Measurements from ENCODE around the gene HNMT. TPM values are rescaled to one million over a fixed set of nuclear protein-coding genes. Genes with fewer than 3 reads are reported as not detected.

HNMT gene
- total RNA-seq, 1 donor from 2014 or later = 92.7 TPM

DNA sequence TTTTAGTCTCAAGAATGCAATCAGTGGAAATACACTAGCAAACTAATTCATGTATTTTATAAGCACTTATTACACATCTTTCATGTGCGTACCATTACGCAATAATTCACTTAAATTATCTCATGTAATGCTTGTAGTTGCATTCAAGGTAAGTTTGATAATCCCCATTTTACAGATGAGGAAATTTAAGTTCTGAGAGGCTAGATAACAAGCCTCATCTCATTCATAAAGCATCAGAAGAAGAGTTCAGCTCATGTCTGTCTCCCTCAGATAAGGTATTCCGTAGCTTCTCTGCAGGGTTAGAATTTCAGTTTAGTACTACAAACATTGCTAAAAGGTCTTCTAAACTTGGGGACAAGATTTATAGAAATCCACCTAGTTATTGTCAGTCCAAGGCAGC, 47.8 kb downstream of the HNMT start:
- no peak for DNase-seq (ENCODE audit: low spot score)

DNA sequence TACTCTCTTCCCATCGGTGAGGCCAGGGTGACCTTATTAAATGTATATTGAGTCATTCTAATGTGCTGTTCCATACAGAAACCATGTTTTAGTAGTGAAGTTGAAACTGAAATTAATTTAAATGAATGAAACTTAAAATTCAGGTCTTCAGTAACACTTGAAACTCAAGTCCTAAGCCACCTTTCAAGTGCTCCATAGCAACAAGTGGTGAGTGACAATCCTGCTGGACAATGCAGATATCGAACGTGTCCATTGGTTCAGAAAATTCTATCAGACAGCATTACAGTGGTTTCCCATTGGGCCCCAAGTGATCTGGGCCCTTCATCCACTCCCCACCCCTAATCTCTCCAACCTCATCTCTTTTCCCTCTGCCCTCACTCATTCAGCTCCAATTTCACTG, 48.7 kb downstream of the HNMT start:
- no peak for DNase-seq (ENCODE audit: low spot score)

DNA sequence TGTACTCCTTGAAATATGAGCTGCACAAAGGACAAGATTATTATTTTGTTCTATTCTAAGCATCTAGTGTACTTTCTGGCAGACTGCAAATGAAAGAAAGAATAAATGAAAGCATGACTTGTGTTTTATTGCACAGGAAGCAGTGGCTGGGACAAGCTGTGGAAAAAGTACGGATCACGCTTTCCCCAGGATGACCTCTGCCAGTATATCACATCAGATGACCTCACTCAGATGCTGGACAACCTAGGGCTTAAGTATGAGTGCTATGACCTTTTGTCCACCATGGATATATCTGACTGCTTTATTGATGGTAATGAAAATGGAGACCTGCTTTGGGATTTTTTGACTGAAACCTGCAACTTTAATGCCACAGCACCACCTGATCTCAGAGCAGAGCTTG, 49.4 kb downstream of the HNMT start:
- no peak for DNase-seq (ENCODE audit: low spot score)

DNA sequence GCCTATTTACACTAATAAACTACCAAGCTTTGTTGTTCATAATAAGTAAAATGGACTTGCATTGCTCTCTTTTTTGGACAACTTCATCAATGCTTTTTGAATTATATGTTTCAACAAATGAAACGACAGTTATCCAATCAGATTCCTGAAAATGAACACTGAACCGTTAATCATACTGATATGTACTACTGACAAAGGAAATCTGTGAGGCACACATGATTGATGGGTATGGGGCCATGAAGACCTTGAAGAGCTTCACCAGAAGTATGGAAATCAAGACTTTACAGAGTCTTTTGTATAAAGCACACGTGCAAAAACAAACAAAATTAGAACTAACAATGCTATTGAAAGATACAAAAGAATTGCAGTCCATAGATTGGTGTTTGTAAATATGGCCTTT, 51.2 kb downstream of the HNMT start:
- no peak for DNase-seq (ENCODE audit: low spot score)

DNA sequence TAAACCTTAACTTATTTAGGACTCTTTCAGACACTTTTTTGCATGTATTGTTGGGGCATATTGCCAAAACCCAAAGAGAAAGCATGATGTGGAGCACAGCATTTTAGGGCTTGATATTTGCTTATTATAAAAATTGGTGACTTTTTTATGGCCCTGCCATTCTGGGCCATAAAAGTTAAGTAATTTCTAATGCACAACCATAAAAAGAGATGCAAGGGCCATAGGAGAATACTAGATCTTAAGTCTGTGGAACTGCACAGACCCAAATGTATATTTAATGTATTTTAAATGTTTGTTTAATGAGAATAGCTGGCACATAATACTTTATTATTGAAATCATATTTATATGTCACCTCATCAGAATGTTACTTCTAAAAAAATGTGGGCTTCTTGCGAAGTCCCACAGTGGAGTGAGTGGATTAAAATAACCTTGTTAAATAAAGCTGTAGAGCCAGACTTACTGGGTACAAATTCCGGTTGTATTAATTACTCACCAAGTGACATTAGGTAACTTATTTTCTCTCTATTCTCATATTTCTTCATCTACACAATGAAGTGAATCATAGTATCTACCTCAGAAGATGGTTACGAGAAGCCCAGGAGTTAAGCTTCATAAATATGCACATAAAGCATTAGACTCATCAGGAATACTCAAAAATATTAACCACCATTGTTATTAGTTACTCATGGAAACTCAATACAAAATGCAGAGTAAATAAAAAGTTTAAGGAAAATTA, 52.2 kb downstream of the HNMT start:
- DNase-seq (ENCODE audit: low spot score) = no peak

DNA sequence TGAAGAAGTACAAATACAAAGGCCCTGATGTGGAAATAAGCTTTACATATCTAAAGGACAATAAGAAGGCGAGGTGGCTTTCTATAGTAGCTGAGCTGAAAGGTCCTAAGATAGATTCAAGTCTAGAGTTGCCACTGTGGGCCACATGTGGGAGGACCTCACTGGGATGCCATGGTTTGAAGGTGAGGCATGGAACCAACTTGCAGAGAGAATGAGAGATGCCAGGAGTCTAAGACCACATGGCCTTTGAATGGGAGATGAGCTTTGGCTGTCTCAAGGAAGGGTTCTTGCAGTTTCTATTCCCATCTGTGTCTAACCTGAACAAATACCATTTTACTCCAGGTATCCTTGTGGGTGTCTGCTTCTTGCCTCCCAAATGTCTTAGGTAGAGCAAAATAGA, 53.6 kb downstream of the HNMT start:
- DNase-seq (ENCODE audit: low spot score) = no peak

DNA sequence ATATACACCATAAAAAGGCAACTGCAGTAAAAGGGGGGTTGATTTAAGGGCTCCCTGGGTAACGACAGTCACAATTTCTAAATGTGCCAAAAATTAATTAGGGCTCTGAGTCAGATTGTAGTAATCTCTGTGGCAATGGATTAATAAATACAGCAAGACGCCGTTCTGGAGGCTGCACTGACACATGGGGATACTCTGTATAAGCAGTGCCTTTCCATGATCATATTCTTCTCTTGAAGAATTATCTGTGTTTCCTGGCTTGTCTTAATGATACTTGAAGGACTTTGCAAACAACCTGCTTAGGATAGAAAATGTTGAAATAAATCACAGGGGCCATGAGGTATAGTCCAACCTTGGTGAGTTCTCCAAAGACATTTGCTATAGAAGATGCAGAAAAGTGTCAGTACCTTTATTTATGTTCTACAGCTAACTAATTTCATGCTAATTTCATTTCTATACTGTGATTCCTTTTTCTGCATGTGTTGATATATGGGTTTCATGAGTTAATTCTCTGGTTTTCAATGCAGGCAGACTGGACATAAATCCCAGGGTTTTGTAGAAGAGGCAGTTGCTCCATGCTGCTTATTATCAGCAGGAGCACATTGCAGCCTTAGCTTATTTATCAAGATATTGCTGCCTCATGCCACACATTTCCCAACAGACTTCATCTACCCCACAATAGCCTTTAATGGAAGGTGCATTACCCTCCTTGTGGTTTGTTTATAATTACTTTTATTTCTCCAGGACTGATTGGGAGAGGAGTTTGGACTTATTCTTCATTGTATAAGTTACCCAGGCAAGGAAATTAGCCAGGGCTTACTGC, 54.8 kb downstream of the HNMT start:
- DNase-seq (ENCODE audit: low spot score) = no peak

DNA sequence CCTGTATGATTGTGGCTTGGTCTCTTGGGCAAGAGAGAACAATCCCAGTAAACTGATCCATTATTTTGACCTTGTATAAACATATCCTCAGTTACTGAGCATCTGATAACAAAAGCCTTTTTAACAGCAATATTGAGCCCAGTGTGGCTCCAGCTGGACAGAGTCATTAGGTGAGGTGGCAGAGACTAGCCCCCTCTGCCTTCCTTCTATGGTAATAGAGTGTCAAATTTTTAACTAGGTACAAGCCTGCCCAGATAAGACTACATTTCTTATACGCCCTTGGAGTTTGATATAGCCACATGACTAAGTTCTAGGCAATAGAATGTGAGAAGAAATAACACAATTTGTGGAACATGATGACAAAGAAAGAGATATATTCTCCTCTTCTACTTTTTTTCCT, 56.2 kb downstream of the HNMT start:
- no peak for DNase-seq (ENCODE audit: low spot score)

DNA sequence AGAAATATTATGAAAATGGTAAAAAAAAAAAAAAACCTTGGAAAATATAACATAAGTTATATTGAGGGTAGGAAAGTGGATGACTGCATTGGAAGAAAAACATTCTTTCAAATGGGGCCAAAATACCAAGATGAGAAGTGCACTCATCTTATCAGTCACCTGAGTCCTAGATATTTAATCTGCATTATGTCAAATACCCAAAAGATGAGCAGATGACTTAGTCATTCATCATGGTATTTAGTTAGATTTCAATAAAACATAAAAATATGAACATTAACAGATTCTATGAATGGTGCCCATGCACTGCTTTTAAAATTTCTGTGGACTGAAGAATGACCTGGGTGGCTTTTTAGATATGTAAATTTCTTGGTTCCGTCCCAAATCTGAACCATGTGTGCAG, 56.9 kb downstream of the HNMT start:
- no peak for DNase-seq (ENCODE audit: low spot score)

DNA sequence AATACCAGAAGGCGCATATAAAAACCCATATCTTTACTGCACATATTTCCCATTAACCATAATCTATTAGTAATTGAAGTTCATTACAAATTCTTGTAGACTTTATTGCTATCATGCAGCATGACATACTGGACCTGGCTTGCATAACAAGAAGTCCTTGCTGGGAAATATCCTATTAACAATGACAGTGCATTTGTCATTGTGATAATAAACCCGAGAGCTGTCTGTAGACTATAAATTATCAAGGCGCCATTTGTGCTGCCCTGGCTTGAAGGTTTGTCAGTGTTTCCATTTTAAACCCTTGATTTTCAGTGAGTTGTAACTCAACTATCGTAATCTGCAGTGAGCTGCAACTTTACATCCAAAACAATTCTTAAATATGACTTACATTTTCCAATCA, 59.0 kb downstream of the HNMT start:
- DNase-seq (ENCODE audit: low spot score) = no peak

DNA sequence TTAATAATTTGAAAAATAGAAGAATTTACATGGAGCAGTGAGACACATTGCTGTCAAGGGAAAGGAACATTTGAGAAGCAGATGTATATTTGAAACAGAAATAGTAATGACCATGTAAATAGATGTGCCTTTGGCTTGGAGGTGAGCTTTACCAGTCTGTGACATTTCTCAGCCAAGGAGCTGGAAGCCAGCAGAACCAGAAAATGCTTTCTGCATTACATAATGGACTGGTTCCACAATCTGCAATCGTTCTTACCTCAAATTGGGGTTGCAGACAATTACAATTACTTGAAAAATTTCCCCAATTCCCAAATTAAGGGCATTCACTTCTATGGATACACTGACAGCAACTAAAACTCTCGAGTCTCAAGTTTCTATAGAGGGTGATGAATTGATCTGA, 59.7 kb downstream of the HNMT start:
- DNase-seq (ENCODE audit: low spot score) = no peak

DNA sequence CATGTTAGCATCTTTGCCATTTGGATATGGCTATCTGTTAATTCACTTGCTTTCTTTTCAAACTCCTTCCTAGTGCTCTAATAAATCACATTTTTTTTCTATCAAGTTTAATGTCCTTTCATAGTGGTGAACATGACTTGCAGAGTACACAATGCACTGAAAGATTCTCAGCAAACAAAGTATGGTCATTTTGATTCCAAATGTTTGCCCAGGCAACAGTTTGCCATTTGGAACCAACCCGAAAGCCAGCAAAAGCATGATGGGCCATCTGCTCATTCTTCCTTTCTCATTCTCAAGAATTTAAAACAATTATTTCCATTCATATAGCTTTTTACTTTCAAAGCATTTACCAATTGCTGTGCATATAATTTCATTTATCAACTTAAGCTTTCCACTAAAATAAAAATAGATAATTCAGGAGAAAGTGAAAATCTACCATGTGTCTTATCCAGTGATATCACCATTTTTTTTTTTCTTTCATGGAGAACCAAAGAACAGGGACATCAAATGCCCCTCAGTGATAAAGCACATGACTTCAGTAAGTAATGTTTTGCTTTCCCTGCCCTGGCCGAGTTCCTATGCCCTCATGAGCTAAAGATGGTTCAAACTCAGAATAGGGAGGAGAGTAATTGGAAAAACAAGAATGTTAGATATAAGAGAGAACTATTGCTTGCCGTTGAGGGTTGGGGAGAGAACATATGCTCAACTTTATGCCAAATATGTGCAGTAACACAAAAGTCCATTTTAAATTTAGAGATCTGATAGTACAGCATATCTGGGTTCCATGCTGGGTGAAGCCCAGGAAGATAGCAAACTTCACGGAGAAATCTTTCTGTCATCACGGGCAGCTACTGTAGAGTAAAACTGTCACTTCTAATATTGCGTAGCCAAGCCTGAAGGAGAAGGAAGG, 62.1 kb downstream of the HNMT start:
- no peak for DNase-seq (ENCODE audit: low spot score)

DNA sequence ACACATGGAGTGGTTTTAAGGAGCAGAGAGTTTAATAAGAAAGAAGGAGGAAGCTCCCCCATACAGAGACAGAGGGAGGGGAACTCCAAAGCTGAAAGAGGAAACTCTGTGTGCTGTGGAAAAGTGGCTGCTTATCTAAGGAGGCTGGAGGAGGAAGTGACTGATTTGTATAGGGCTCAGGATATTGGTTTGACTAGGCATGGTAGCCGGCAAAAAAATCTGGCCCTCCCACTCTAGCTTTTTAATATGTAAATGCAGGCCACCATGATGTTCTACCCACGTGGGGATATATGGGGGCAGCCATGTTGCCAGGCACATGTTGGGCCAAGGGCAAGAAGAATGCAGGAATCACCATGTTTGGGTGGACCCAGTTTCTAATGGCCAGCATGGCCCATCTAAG, 64.3 kb downstream of the HNMT start:
- DNase-seq (ENCODE audit: low spot score) = no peak

DNA sequence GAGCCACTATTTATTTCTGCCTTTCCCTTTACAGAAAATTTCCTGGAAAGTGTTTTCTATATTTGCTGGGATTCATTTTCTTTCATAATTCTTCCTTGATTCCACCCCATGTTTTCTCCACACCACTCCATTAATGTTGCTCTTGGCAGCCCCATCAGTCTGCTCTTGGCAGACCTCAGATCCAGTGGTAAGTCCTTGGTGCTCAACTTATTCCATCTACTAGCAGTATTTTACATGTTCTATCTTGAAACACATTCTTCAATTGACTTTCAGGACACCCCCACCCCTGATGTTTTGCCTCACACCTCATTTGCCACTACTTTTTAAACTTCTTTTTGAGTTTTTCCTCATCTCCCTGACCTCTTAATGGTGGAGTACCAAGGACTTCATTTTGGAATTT, 65.0 kb downstream of the HNMT start:
- DNase-seq (ENCODE audit: low spot score) = no peak

DNA sequence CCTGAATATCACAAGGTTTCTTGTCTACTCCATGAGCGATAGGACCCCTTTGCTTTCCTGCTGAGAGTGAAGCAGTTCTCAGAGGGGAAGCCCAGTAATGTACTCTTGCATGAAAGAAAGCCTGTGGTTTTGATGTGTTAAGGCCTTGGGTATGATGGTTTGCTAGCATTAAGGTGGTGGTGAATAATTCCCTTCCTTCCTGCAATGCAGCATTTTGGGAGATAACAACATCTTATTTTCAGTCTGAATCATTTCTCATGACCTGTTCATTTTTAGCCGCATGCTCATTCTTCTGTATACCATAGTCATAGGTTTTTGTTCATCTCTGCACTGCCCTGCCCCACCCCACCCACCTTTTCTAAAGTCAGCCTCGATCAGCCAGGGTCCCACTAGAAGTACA, 66.2 kb downstream of the HNMT start:
- no peak for DNase-seq (ENCODE audit: low spot score)

DNA sequence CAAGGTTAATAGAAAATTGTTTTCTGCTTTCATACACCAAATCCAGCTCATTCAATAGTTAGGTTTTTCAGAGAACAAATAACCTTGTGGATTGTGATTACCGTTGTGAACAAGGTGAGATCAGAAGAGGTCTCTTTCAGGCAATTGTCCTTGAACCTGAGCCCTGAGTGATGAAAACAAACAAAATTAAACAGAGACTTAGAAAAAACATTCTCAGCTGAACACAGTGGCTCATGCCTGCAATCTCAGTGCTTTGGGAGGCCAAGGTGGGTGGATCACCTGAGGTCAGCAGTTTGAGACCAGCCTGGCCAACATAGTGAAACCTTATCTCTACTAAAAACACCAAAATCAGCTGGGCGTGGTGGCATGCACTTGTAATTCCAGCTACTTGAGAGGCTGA, 68.1 kb downstream of the HNMT start:
- DNase-seq (ENCODE audit: low spot score) = no peak

DNA sequence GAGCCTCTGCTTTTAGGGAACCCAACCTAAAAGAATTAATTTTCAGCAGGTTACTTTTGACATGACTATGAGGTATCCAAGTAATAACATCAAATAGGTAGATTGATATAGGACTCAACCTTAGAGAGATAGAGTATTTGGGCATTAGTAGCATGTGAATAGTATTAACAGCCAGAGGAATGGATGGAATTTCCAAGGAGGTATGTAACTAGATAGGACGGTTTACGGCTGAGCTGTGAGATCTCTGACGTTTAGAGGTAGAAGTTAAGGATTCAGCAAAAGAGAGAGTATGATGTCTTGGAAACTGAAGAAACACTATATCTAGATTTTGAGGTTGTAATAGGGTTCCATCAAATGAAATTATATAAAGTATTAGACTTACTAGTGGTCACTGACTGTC, 70.3 kb downstream of the HNMT start:
- no peak for DNase-seq (ENCODE audit: low spot score)

DNA sequence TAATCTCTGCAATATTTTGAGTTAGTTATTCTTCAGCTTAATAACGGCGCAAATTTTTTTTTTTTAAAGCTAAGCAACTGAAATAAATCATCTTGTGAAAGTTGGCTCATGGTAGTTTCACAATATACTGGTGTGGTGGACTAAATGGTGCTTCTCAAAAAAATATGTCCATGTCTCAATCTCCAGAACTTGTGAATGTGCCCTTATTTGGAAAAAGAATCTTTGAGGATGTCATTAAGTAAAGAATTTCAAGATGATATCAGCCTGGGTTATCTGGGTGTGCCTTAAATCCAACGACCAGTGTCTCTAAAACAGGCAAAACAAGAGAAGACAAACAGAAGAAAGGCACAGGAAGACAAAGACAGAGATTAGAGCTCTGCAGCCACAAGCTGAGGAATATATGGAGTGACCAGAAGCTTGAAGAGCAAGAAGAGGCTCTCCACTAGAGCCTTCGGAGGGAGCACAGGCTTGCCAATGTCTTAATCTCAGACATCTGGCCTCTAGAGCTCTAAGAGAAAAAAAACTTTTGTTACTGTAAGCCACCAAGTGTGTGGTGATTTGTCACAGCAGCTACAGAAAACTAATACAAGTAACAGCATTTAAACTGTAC, 71.4 kb downstream of the HNMT start:
- no peak for DNase-seq (ENCODE audit: low spot score)

DNA sequence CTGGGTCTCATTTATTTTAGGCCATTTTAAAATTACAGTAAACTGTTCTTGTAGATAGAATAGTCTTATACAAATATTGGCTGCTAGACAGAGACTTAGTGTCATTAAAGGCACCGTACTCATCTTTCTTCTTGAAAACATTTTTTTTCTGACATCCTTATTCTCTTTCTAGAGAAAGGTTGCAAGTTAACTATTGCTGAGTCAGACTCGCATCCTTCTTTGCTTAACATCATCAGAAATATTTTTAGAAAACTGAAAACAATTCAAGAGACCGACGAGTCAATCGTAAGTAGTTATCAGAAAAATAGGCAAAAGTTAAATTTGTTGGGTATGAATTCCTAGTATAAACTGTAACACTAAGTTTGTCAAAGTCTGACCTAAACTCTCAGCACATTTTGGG, 72.2 kb downstream of the HNMT start:
- no peak for DNase-seq (ENCODE audit: low spot score)

DNA sequence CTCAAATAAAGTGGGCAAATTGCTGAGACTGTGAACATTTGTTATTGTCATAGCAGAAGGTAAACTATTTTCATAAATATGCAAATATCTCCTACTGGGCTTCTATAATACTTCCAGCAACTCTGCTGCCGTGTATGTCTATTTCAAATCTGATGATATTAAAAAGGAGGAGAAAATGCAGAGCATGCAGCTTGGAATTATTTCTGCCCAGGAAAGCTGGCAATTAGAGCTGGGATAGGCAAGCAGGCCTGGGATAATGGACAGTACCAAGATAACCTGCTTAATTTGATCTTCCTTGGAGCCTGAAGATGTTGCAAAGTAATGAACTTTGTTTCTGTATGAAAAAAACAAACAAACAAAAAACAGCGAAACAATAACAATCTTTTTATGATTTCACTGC, 72.8 kb downstream of the HNMT start:
- DNase-seq (ENCODE audit: low spot score) = no peak

DNA sequence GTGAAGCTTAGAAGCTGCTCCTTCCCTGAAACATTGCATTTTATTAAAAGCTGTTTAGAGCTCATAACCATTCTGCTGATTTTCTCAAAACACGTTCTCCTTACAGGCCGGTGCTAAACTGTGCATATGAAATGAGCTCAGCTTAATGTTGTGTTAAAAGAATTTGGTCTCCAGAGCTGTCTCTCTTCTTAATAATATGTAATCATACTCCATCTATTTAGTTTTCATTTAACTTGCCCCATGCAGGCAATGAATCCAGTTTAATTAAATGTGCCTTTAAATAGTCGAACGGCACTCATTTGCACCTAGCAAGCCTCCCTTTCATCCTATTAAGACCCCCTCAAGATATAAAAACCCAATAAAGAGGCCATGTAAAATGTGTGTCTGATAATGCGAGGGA, 76.3 kb downstream of the HNMT start:
- no peak for DNase-seq (ENCODE audit: low spot score)

DNA sequence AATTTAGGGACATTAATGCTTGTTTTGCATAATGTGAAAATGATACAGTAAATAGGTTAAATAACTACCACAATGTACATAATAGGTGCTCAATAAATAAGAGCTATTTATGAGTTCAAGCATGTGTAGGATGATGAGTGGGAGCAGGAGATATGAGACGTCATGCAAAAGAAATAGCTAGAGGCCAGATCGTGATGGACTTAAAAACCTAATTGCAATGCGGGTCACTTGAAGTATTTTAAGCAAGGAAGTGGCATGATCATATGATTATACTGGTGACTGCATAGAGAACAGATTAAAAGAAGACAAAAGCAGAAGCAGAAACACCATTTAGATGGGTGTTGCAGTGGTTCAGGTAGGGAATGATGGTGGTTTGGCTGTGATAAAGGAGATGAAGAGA, 78.0 kb downstream of the HNMT start:
- no peak for DNase-seq (ENCODE audit: low spot score)
